HG02943 (cell line): ENCODE measurements around the gene DPP10.

ENCODE experiments used
- ATAC-seq: cut with Tn5 transposase; IDR thresholded peaks from one replicate; pipeline ENCODE4 v1.9.1; 2021; ENCODE audit warnings: mild to moderate bottlenecking, low read depth, moderate library complexity; ENCODE audit not compliant: unreplicated experiment

Gene DPP10

GRCh38 chr2:115779085-115779632 lies 1336.7 kb downstream of the DPP10 start:
- ATAC-seq: no peak

GRCh38 chr2:115782286-115782685 lies 1339.8 kb downstream of the DPP10 start:
- ATAC-seq: no peak

GRCh38 chr2:115796078-115796477 lies 1353.6 kb downstream of the DPP10 start:
- ATAC-seq: no peak

- no peak for ATAC-seq
Measured at GRCh38 chr2:115807276-115807675, 1364.8 kb downstream of the DPP10 start.

GRCh38 chr2:115825912-115826311 lies 1383.5 kb downstream of the DPP10 start:
- no peak for ATAC-seq

GRCh38 chr2:115833196-115833595 lies 1390.8 kb downstream of the DPP10 start:
- no peak for ATAC-seq

- no peak for ATAC-seq
Measured at GRCh38 chr2:115838539-115838938, 1396.1 kb downstream of the DPP10 start.

GRCh38 chr2:115842306-115842705 lies 1399.9 kb downstream of the DPP10 start:
- no peak for ATAC-seq

- no peak for ATAC-seq
Measured at GRCh38 chr2:115848192-115848591, 1405.8 kb downstream of the DPP10 start.

GRCh38 chr2:115867024-115867423 lies 1424.6 kb downstream of the DPP10 start:
- ATAC-seq: no peak

GRCh38 chr2:115874427-115874826 lies 1432.0 kb downstream of the DPP10 start:
- ATAC-seq: no peak

GRCh38 chr2:115880558-115880957 lies 1438.1 kb downstream of the DPP10 start:
- no peak for ATAC-seq

GRCh38 chr2:115887209-115887776 lies 1444.9 kb downstream of the DPP10 start:
- no peak for ATAC-seq
